SU-DHL-6 (cell line): ENCODE measurements around the gene RIMBP2.

Experiments
- H2AFZ ChIP-seq: fragments of 200-600 bp; sonication (generic); 2 replicates; pipeline ENCODE4 v1.6.1; 2014; ENCODE audit warnings: low read depth, mild to moderate bottlenecking, moderate library complexity, mixed read lengths, antibody characterized with exemption, low read length; ENCODE audit not compliant: severe bottlenecking
- H3F3A ChIP-seq: fragments of 200-600 bp; shearing (Covaris generic); 2 replicates; pipeline ENCODE4 v1.6.0; 2016; ENCODE audit warnings: antibody characterized with exemption, mild to moderate bottlenecking; ENCODE audit not compliant: insufficient read depth
- H3K27ac ChIP-seq: fragments of 200-600 bp; sonication (generic); 2 replicates; pipeline ENCODE4 v1.5.1; 2016; ENCODE audit warnings: low read depth, mild to moderate bottlenecking, low read length, moderate library complexity, mixed read lengths
- H3K27me3 ChIP-seq: fragments of 200-600 bp; sonication (generic), shearing (Covaris generic); 2 replicates; pipeline ENCODE4 v1.6.0; 2014; ENCODE audit warnings: mild to moderate bottlenecking, low read length
- H3K36me3 ChIP-seq: fragments of 200-600 bp; sonication (generic); 2 replicates; pipeline ENCODE4 v1.6.1; 2014; ENCODE audit warnings: mild to moderate bottlenecking, low read length, mixed read lengths
- H3K4me2 ChIP-seq: fragments of 300-600, 200-600 bp; shearing (Covaris generic), sonication (generic); 2 replicates; pipeline ENCODE4 v1.6.0; 2014; ENCODE audit warnings: low read length, low read depth, mild to moderate bottlenecking; ENCODE audit not compliant: poor library complexity, severe bottlenecking
- H3K4me3 ChIP-seq: fragments of 200-600 bp; sonication (generic); 2 replicates; pipeline ENCODE4 v1.5.1; 2014; ENCODE audit warnings: antibody characterized with exemption, low read length, mild to moderate bottlenecking, mixed read lengths; ENCODE audit not compliant: insufficient read depth, poor library complexity, severe bottlenecking
- H3K79me2 ChIP-seq: fragments of 200-600 bp; sonication (generic); 2 replicates; pipeline ENCODE4 v1.6.1; 2014; ENCODE audit warnings: mild to moderate bottlenecking, low read length, moderate library complexity; ENCODE audit not compliant: insufficient read depth
- H3K9ac ChIP-seq: fragments of 200-600 bp; sonication (generic); 2 replicates; pipeline ENCODE4 v1.7.0; 2014; ENCODE audit warnings: mild to moderate bottlenecking, low read length
- H3K9me2 ChIP-seq: fragments of 200-600 bp; sonication (generic); replicated peaks from 2 replicates; pipeline ENCODE4 v1.6.1; 2014; ENCODE audit warnings: low read length; ENCODE audit not compliant: insufficient read depth
- H3K9me3 ChIP-seq: fragments of 200-600 bp; sonication (generic); 2 replicates; pipeline ENCODE4 v1.6.1; 2014; ENCODE audit warnings: low read length, mixed read lengths; ENCODE audit not compliant: insufficient read depth
- H4K20me1 ChIP-seq: fragments of 200-600 bp; sonication (generic); 2 replicates; pipeline ENCODE4 v1.6.1; 2014; ENCODE audit warnings: low read depth, mild to moderate bottlenecking, antibody characterized with exemption, low read length, moderate library complexity, mixed read lengths
- EZH2phosphoT487 ChIP-seq: fragments of 200-600 bp; sonication (generic), shearing (Covaris generic); conservative IDR thresholded peaks from 2 replicates; pipeline ENCODE4 v1.6.1; 2018; ENCODE audit warnings: mild to moderate bottlenecking, antibody characterized with exemption, low read length, moderate library complexity, mixed read lengths
- TF ChIP-seq, protein P1 (sequence below): fragments of 200-600 bp; sonication (generic); IDR thresholded peaks from one replicate; pipeline ENCODE4 v1.5.1; 2017; ENCODE audit warnings: antibody characterized with exemption, mild to moderate bottlenecking, low read length, moderate library complexity; ENCODE audit not compliant: insufficient read depth, poor library complexity, severe bottlenecking

The RIMBP2 gene

DNA sequence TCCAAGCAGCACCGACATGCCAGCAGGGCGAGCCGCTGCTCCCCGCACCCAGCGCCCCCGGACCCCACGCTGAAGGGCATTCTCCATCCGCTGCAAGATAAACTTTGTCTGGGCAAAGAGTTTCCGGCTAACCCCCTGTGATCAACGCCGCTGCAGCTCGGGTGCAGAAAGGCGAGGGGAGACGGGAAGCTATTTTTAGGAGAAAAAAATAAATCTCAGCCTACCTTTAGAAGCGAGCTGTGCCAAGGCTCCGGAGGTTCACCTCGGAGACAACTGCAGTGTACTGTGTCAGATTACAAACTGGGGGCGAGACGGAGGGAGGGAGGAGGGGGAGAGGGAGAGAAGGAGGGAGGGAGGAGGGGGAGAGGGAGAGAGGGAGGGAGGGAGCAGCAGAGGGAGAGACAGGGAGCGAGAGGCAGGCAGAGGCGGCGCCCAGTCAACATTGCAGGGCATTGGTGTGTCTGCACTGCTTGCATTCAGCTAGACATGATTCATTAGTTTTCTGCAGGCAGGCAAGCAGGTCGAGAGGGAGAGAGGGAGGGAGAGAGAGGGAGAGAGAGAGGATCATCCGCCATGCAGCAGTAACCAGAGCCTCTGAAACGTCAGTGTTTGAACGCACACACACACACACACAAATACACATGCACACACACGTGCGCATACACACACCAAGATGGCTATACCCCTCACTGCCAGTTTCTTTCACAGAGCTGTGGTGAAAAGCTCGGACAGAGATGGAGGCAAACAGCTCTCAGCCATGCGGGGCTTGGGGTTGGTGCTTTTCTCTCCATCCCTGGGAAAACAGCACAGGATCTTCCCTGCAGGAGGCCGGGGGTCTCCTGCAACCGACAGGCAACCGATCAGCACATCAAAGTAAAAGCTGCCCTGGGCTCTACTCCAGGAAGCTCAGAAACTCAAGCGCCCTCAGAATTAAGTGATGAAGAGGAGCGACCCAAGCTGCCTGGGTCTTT, at the start of gene RIMBP2:
Gene RIMBP2 (minus strand): TSS at position 302 of the 971 bp plus-strand sequence. CDS start 237,286 bp downstream, outside the sequence.
- no peak within 1 kb of the TSS for H2AFZ ChIP-seq
- no peaks in the 10 kb centered on the region for H4K20me1 ChIP-seq
- no peak within 1 kb of the TSS for H3K4me3 ChIP-seq
- H3K4me2 ChIP-seq: no peak within 1 kb of the TSS
- H3K9ac ChIP-seq: no peak within 1 kb of the TSS
- no peaks in the 10 kb centered on the region for H3F3A ChIP-seq
- H3K9me2 ChIP-seq: no peaks in the 10 kb centered on the region
- H3K79me2 ChIP-seq: no peaks in the 10 kb centered on the region
- no peaks in the 10 kb centered on the region for H3K36me3 ChIP-seq
- H3K27me3 ChIP-seq: no peaks in the 10 kb centered on the region
- no peaks in the 10 kb centered on the region for H3K9me3 ChIP-seq
- TF ChIP-seq EZH2phosphoT487: no peak
- H3K27ac ChIP-seq: no peak within 1 kb of the TSS

DNA sequence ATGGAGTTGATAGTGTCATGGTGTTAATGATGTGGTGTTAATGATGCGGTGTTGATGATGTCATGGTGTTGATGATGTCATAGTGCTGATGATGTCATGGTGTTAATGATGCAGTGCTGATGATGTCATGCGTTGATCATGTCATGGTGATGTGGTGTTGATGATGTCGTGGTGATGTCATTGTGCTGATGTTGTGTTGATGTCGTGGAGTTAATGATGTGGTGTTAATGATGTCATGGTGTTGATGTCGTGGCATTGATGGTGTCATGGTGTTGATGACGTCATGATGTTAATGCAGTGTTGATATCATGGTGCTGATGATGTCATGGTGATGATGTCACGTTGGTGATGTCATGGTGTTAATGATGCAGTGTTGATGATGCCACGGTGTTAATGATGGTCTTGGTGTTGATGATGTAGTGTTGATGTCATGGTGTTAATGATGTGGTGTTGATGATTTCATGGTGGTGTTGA, 49.1 kb upstream of the RIMBP2 start:
- Histone ChIP-seq H3K9me3 (peaks cover 18% of the 10 kb centered on the region; the same call in 1 of the 2 replicates), H3K79me2 (no peaks in the 10 kb centered on the region), H3K27me3 (no peaks in the 10 kb centered on the region), H3F3A (no peaks in the 10 kb centered on the region), H3K36me3 (no peaks in the 10 kb centered on the region), H3K4me3 (no peak overlapping the region), H3K27ac (no peak overlapping the region), H4K20me1 (no peaks in the 10 kb centered on the region), H3K4me2 (no peak overlapping the region), H3K9me2 (no peaks in the 10 kb centered on the region), H2AFZ (no peak overlapping the region), H3K9ac (no peak overlapping the region)
- TF ChIP-seq, protein P1, sequence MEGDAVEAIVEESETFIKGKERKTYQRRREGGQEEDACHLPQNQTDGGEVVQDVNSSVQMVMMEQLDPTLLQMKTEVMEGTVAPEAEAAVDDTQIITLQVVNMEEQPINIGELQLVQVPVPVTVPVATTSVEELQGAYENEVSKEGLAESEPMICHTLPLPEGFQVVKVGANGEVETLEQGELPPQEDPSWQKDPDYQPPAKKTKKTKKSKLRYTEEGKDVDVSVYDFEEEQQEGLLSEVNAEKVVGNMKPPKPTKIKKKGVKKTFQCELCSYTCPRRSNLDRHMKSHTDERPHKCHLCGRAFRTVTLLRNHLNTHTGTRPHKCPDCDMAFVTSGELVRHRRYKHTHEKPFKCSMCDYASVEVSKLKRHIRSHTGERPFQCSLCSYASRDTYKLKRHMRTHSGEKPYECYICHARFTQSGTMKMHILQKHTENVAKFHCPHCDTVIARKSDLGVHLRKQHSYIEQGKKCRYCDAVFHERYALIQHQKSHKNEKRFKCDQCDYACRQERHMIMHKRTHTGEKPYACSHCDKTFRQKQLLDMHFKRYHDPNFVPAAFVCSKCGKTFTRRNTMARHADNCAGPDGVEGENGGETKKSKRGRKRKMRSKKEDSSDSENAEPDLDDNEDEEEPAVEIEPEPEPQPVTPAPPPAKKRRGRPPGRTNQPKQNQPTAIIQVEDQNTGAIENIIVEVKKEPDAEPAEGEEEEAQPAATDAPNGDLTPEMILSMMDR: no peak
- no peak for TF ChIP-seq EZH2phosphoT487

GRCh38 chr12:130764475-130765185, 48.5 kb upstream of the RIMBP2 start:
- no peak overlapping the region for H3K27ac ChIP-seq
- no peak overlapping the region for H3K4me3 ChIP-seq
- no peaks in the 10 kb centered on the region for H3K79me2 ChIP-seq
- H3K27me3 ChIP-seq: no peaks in the 10 kb centered on the region
- no peaks in the 10 kb centered on the region for H3K9me2 ChIP-seq
- H3K9me3 ChIP-seq: peaks cover 18% of the 10 kb centered on the region; the same call in 1 of the 2 replicates
- H4K20me1 ChIP-seq: no peaks in the 10 kb centered on the region
- TF ChIP-seq, protein P1: no peak
- no peak for TF ChIP-seq EZH2phosphoT487
- no peaks in the 10 kb centered on the region for H3F3A ChIP-seq
- H3K4me2 ChIP-seq: no peak overlapping the region
- H3K9ac ChIP-seq: no peak overlapping the region
- no peaks in the 10 kb centered on the region for H3K36me3 ChIP-seq
- no peak overlapping the region for H2AFZ ChIP-seq
